ENCODE measurements around the gene TNFRSF1A. TPM values are rescaled to one million over a fixed set of nuclear protein-coding genes. Genes with fewer than 3 reads are reported as not detected.

The TNFRSF1A gene
- total RNA-seq, 1 experiment from 2014 or later: 91.5 TPM

DNA sequence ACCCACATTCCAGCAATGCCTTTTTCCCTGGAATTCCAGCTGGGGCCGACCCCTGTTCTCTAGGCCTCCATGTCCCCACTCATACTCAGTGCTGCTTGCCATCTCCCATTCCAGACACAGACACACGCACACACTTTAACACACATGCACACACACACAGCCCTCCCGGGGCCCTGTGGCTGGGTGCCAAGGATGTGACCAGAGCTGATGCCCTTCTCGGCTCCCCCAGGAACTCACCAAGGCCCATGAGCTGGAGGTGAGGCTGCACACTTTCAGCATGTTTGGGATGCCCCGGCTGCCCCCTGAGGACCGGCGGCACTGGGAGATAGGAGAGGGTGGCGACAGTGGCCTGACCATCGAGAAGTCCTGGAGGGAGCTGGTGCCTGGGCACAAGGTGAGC is 27.1 kb downstream of the TNFRSF1A start:
- intact Hi-C loops (cut with micrococcal nuclease; ENCODE audit: unreplicated experiment): no loop called here
- Histone ChIP-seq H3K36me3 (ENCODE audit: insufficient read depth, low read length, poor library complexity, severe bottlenecking) (no peaks in the 10 kb centered on the region), H3K4me1 (ENCODE audit: insufficient read depth, low read length, poor library complexity, severe bottlenecking) (no peaks in the 10 kb centered on the region), H3K27ac (ENCODE audit: low read depth, low read length, poor library complexity, severe bottlenecking) (no peak overlapping the region), H3K27me3 (replicated peaks; ENCODE audit: insufficient read depth, low read depth, low read length, poor library complexity) (no peaks in the 10 kb centered on the region), H3K4me3 (ENCODE audit: low read depth, low read length, poor library complexity, severe bottlenecking) (no peak overlapping the region), H3K9me3 (ENCODE audit: low read depth, low read length, poor library complexity, severe bottlenecking) (no peaks in the 10 kb centered on the region)
- ChIA-PET POLR2A (ENCODE audit: low non-redundant PET) (no interaction called here), CTCF (no interaction called here)
- no TSS peak for BruUV-seq (replicated peaks)
- no peak for TF ChIP-seq CTCF (conservative IDR thresholded peaks at IDR 0.05; ENCODE audit: low read depth, low read length)
- TF ChIP-seq EZH2 (IDR thresholded peaks at IDR 0.05; ENCODE audit: borderline replicate concordance, low read depth, low read length, poor library complexity, severe bottlenecking): no peak
- no peak for DNase-seq (ENCODE audit: low spot score)

- POLR2A ChIA-PET (ENCODE audit: low non-redundant PET): no interaction called here
- intact Hi-C loops (cut with micrococcal nuclease; ENCODE audit: unreplicated experiment): no loop called here
- CTCF ChIA-PET: interaction anchor here (0.5 kb wide), 1 partner anchor 10 kb away, joined by 3 read pairs; no protein-coding TSS in a partner anchor
- no peaks in the 10 kb centered on the region for H3K4me1 ChIP-seq (ENCODE audit: insufficient read depth, low read length, poor library complexity, severe bottlenecking)
- no peaks in the 10 kb centered on the region for H3K27me3 ChIP-seq (replicated peaks; ENCODE audit: insufficient read depth, low read depth, low read length, poor library complexity)
- no peaks in the 10 kb centered on the region for H3K36me3 ChIP-seq (ENCODE audit: insufficient read depth, low read length, poor library complexity, severe bottlenecking)
- H3K27ac ChIP-seq (ENCODE audit: low read depth, low read length, poor library complexity, severe bottlenecking): no peak overlapping the region
- no TSS peak for BruUV-seq (replicated peaks)
- TF ChIP-seq EZH2 (IDR thresholded peaks at IDR 0.05; ENCODE audit: borderline replicate concordance, low read depth, low read length, poor library complexity, severe bottlenecking) (no peak), CTCF (conservative IDR thresholded peaks at IDR 0.05; ENCODE audit: low read depth, low read length) (no peak)
- no peaks in the 10 kb centered on the region for H3K9me3 ChIP-seq (ENCODE audit: low read depth, low read length, poor library complexity, severe bottlenecking)
- no peak for DNase-seq (ENCODE audit: low spot score)
- H3K4me3 ChIP-seq (ENCODE audit: low read depth, low read length, poor library complexity, severe bottlenecking): no peak overlapping the region
Measured at GRCh38 chr12:6313326-6313940, 28.4 kb downstream of the TNFRSF1A start.

- H3K4me1 ChIP-seq (ENCODE audit: insufficient read depth, low read length, poor library complexity, severe bottlenecking): no peaks in the 10 kb centered on the region
- POLR2A ChIA-PET (ENCODE audit: low non-redundant PET): no interaction called here
- H3K27me3 ChIP-seq (replicated peaks; ENCODE audit: insufficient read depth, low read depth, low read length, poor library complexity): no peaks in the 10 kb centered on the region
- TF ChIP-seq CTCF (conservative IDR thresholded peaks at IDR 0.05; ENCODE audit: low read depth, low read length): no peak
- H3K4me3 ChIP-seq (ENCODE audit: low read depth, low read length, poor library complexity, severe bottlenecking): no peak overlapping the region
- H3K27ac ChIP-seq (ENCODE audit: low read depth, low read length, poor library complexity, severe bottlenecking): no peak overlapping the region
- no peaks in the 10 kb centered on the region for H3K36me3 ChIP-seq (ENCODE audit: insufficient read depth, low read length, poor library complexity, severe bottlenecking)
- intact Hi-C loops (cut with micrococcal nuclease; ENCODE audit: unreplicated experiment): no loop called here
- H3K9me3 ChIP-seq (ENCODE audit: low read depth, low read length, poor library complexity, severe bottlenecking): no peaks in the 10 kb centered on the region
- BruUV-seq (replicated peaks): no TSS peak
- DNase-seq (ENCODE audit: low spot score): no peak
- CTCF ChIA-PET: interaction anchor here (0.5 kb wide), 1 partner anchor 11 kb away, joined by 3 read pairs; no protein-coding TSS in a partner anchor
Measured at GRCh38 chr12:6312529-6313325, 29.1 kb downstream of the TNFRSF1A start.
